ENCODE measurements around the gene FNDC3A. TPM values are rescaled to one million over a fixed set of nuclear protein-coding genes. Genes with fewer than 3 reads are reported as not detected.

Gene FNDC3A
- total and polyA plus RNA-seq, 4 donors, result 25.2 to 89.5 (median 32.1) TPM

GRCh38 chr13:49084961-49085360 lies 109.2 kb downstream of the FNDC3A start:
- H3K4me1 ChIP-seq (ENCODE audit: control insufficient read depth in 4 of 4, insufficient read depth in 4 of 4, low read length in 3 of 4), result no peaks in the 10 kb centered on the region
- no peak overlapping the region for H3K9ac ChIP-seq (ENCODE audit: low read depth in 1 of 2, low read length in 2 of 2)
- H3K9me3 ChIP-seq (ENCODE audit: control insufficient read depth in 4 of 4, low read length in 3 of 4), result no peaks in the 10 kb centered on the region
- no peak overlapping the region for H3K4me3 ChIP-seq (ENCODE audit: low read depth in 1 of 3, low read length in 3 of 3)
- H3K27ac ChIP-seq (ENCODE audit: low read depth in 1 of 2, low read length in 2 of 2), result no peak overlapping the region
- no peaks in the 10 kb centered on the region for H3K36me3 ChIP-seq (ENCODE audit: control insufficient read depth in 4 of 4, insufficient read depth in 3 of 4, low read depth in 1 of 4, low read length in 3 of 4)
- H3K27me3 ChIP-seq (ENCODE audit: control insufficient read depth in 4 of 4, insufficient read depth in 4 of 4, low read length in 3 of 4), result no peaks in the 10 kb centered on the region
- no peak for DNase-seq (ENCODE audit: low spot score)
- no peak for TF ChIP-seq SP1 (IDR thresholded peaks at IDR 0.05)
- TF ChIP-seq GABPA (IDR thresholded peaks at IDR 0.05 in 1 of 2, conservative IDR thresholded peaks at IDR 0.05 in 1 of 2), result no peak
- no peak for TF ChIP-seq FOXA1 (IDR thresholded peaks at IDR 0.05)
- TF ChIP-seq RAD21 (IDR thresholded peaks at IDR 0.05), result no peak
- TF ChIP-seq ZBTB33 (IDR thresholded peaks at IDR 0.05), result no peak
- TF ChIP-seq EGR1 (IDR thresholded peaks at IDR 0.05; ENCODE audit: low read depth in 2 of 2), result no peak
- no peak for TF ChIP-seq FOXA2 (IDR thresholded peaks at IDR 0.05)
- no peak for TF ChIP-seq TAF1 (conservative IDR thresholded peaks at IDR 0.05)
- no peak for TF ChIP-seq MAX (IDR thresholded peaks at IDR 0.05)
- TF ChIP-seq NR2F2 (IDR thresholded peaks at IDR 0.05), result no peak
- no peak for TF ChIP-seq CTCF (IDR thresholded peaks at IDR 0.05; ENCODE audit: low read depth, low read length, missing input control)
- no peak for TF ChIP-seq HNF4G (IDR thresholded peaks at IDR 0.05)
- 89% methylated on average over 3 of the region's 3 CpGs for WGBS

- no peaks in the 10 kb centered on the region for H3K27me3 ChIP-seq (ENCODE audit: control insufficient read depth in 4 of 4, insufficient read depth in 4 of 4, low read length in 3 of 4)
- WGBS, result 88% methylated on average over 2 of the region's 2 CpGs
- no peak overlapping the region for H3K9ac ChIP-seq (ENCODE audit: low read depth in 1 of 2, low read length in 2 of 2)
- no peak overlapping the region for H3K27ac ChIP-seq (ENCODE audit: low read depth in 1 of 2, low read length in 2 of 2)
- H3K4me1 ChIP-seq (ENCODE audit: control insufficient read depth in 4 of 4, insufficient read depth in 4 of 4, low read length in 3 of 4), result no peaks in the 10 kb centered on the region
- no peak for DNase-seq (ENCODE audit: low spot score)
- no peaks in the 10 kb centered on the region for H3K36me3 ChIP-seq (ENCODE audit: control insufficient read depth in 4 of 4, insufficient read depth in 3 of 4, low read depth in 1 of 4, low read length in 3 of 4)
- no peaks in the 10 kb centered on the region for H3K9me3 ChIP-seq (ENCODE audit: control insufficient read depth in 4 of 4, low read length in 3 of 4)
- TF ChIP-seq FOXA2 (IDR thresholded peaks at IDR 0.05), result no peak
- TF ChIP-seq JUND (IDR thresholded peaks at IDR 0.05), result peak in 1 of 2 donors; percentile 13
- no peak overlapping the region for H3K4me3 ChIP-seq (ENCODE audit: low read depth in 1 of 3, low read length in 3 of 3)
Measured at GRCh38 chr13:49086722-49087121, 111.0 kb downstream of the FNDC3A start.

- WGBS, result 76% methylated on average over 5 of the region's 5 CpGs
- TF ChIP-seq RAD21 (IDR thresholded peaks at IDR 0.05) (no peak), GABPA (IDR thresholded peaks at IDR 0.05 in 1 of 2, conservative IDR thresholded peaks at IDR 0.05 in 1 of 2) (no peak)
- no peak overlapping the region for H3K4me3 ChIP-seq (ENCODE audit: low read depth in 1 of 3, low read length in 3 of 3)
- no peak overlapping the region for H3K27ac ChIP-seq (ENCODE audit: low read depth in 1 of 2, low read length in 2 of 2)
- no peaks in the 10 kb centered on the region for H3K27me3 ChIP-seq (ENCODE audit: control insufficient read depth in 4 of 4, insufficient read depth in 4 of 4, low read length in 3 of 4)
- peaks cover 3 to 22% (median 10%) of the 10 kb centered on the region in 4 donors for H3K4me1 ChIP-seq (ENCODE audit: control insufficient read depth in 4 of 4, insufficient read depth in 4 of 4, low read length in 3 of 4)
- H3K36me3 ChIP-seq (ENCODE audit: control insufficient read depth in 4 of 4, insufficient read depth in 3 of 4, low read depth in 1 of 4, low read length in 3 of 4), result no peaks in the 10 kb centered on the region
- no peak for DNase-seq (ENCODE audit: low spot score)
- H3K9ac ChIP-seq (ENCODE audit: low read depth in 1 of 2, low read length in 2 of 2), result no peak overlapping the region
- no peaks in the 10 kb centered on the region for H3K9me3 ChIP-seq (ENCODE audit: control insufficient read depth in 4 of 4, low read length in 3 of 4)
Measured at GRCh38 chr13:49093376-49093775, 117.7 kb downstream of the FNDC3A start.
